ENCODE data around the gene CIC. TPM values are rescaled to one million over a fixed set of nuclear protein-coding genes. Genes with fewer than 3 reads are reported as not detected.

The CIC gene
- total RNA-seq, 1 experiment from 2014 or later = 15.8 TPM

DNA sequence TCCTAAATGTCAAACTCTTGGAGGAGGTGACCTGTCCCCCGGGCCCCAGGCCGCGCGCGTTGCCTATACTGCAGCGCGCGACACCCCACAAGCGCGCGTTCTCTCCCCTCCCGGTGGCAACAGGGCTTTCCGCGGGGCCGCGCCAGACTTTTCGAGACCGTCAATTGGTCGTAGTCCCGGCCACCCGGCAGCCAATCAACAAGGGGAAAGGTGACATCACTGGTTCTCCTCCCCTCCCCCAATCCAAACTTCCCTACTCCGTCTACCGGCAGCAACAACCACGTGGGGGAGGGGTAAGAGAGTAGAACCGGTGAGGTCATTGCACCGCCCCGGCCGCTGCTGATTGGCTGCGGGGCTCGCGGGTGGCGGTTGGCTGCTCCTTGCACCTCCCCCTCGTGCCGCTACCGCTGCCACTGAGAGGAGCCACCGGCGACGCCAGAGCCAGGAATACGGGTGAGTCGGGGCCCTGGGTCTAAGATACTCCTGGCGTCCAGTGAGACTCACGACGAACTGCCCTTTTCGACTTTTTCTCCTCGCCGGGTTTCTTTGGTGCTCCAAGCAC is 829 bp upstream of the CIC start:
- Histone ChIP-seq H3K4me3 (peak overlapping the region; percentile 98), H3K9me3 (no peaks in the 10 kb centered on the region), H3K27me3 (no peaks in the 10 kb centered on the region), H3K36me3 (peaks cover 9% of the 10 kb centered on the region)
- DNase-seq = peak; percentile 99

DNA sequence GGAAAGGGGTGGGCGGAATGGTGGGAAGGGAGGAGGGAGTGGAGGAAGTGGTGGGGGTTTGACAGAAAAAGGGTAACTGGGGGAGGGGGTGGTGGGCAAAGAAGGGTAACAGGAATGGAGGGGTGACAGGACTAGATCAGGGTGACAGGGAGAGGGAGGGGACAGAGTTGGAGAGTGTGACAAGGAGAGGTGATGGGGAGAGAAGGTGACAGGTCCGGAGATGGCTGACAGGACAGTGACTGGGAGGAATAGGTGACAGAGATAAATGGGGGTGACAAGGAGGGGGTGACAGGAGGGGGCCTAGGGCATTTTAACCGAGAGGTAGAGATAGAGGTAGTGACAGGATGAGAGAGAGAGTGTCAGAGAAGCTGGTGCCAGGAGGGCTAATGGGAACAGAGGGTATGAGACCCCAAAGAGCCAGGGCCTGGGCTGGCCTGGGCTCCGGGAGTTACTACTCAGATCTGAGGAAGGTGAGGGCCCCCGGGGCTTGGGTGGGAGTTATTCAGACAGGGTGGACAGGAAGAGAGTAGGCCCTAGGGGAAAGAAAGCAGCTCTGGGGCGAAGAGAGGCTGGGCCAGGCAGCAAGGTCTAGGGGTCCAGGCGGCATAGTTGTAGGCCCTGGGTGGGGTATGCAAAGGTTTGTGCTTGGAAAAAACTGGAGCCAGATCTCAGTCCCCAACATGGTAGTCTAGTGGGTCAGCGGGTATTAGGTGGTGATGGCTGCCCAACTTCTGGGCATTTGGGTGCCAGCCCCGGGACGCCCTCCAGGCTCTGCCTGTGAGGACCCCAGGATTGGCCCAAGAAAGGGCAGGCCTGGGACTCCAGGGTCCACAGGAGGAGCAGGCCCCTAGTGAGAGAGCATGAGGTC is 660 bp downstream of the CIC start:
- Histone ChIP-seq H3K4me3 (peak overlapping the region; percentile 98), H3K36me3 (peaks cover 22% of the 10 kb centered on the region), H3K27me3 (no peaks in the 10 kb centered on the region), H3K9me3 (no peaks in the 10 kb centered on the region)
- DNase-seq = no peak

DNA sequence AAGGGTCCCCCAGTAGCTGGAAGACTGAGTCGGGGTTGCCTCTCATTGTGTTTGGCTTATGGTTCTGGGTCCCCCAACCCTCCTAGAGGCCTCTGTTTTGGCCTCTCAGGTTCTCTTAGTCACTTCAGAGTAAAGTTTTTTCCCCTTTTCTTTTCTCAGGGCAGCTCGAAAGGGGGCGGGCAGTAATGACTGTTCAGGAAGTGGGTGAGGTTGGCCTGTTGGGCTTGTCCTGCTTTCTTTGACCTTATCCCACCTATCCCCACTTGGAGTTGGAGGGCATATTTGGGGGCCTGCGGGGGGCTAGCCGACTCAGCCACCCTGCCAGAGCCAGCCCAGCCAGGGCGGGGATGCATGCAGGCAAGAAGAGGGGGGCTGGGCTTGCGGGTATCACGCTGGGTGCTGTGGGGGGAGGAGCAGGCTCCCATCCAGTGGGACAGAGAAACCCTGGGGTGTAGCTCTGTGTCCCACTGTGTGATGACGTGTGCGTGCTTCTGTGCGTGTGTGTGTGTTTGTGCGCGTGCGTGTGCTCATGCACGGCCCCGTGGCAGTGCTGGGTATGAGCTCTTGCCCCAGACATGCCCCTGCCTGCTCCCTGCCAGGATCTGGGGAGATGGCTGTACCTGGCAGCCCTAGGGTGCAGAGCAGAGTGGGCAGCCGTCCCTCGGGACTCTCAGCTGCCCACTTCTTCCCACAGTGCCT is 1.4 kb downstream of the CIC start:
- Histone ChIP-seq H3K36me3 (peaks cover 29% of the 10 kb centered on the region), H3K4me3 (peak overlapping the region; percentile 98), H3K27me3 (no peaks in the 10 kb centered on the region), H3K9me3 (no peaks in the 10 kb centered on the region)
- DNase-seq = peak; percentile 62

DNA sequence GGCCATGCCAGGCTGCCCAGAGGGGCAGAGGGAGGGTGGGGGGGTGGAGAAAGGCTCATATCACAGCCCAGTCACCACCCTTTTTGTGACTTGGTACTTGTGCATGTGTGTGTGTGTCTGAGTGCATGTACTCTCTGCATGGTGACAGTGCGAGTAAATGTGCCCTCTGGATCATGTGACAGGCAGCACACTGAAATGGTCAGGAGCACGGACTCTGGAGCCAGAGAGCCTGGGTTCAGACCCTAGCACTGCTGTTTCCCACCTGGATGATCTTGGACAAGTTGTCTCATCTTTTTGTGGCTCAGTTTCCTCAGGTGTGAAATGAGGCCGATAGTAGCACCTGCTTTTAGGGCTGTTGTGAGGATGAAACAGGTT is 2.0 kb downstream of the CIC start:
- H3K4me3 ChIP-seq = no peak overlapping the region
- no peak for DNase-seq
- no peaks in the 10 kb centered on the region for H3K27me3 ChIP-seq
- no peaks in the 10 kb centered on the region for H3K9me3 ChIP-seq
- H3K36me3 ChIP-seq = peaks cover 29% of the 10 kb centered on the region

DNA sequence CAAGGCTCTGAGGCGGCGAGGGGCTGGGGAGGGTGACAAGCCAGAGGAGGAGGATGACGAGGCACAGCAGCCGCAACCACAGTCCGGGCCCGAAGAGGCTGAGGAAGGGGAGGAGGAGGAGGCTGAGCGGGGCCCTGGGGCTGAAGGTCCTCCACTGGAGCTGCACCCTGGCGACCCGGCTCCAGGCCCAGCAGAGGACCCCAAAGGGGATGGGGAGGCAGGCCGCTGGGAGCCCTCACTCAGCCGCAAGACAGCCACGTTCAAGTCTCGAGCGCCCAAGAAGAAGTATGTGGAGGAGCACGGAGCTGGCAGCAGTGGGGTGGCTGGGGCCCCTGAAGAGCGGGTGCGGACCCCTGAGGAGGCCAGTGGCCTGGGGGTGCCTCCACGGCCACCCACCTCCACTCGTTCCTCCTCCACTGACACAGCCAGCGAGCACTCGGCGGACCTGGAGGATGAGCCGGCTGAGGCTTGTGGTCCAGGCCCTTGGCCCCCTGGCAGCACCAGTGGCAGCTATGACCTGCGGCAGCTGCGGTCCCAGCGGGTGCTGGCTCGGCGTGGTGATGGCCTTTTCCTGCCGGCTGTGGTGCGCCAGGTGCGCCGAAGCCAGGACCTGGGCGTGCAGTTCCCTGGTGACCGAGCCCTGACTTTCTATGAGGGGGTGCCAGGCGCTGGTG is 2.9 kb downstream of the CIC start:
- Histone ChIP-seq H3K27me3 (no peaks in the 10 kb centered on the region), H3K36me3 (peaks cover 37% of the 10 kb centered on the region), H3K4me3 (no peak overlapping the region), H3K9me3 (no peaks in the 10 kb centered on the region)
- no peak for DNase-seq

DNA sequence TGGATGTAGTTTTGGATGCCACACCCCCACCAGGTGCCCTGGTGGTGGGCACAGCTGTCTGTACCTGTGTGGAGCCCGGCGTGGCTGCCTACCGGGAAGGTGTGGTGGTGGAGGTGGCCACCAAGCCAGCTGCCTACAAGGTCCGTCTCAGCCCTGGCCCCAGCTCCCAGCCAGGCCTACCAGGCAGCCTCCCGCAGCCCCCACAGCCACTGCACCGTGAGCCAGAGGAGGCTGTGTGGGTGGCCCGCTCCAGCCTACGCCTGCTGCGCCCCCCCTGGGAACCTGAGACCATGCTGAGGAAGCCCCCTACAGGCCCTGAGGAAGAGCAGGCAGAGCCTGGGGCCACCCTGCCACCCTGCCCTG is 3.5 kb downstream of the CIC start:
- Histone ChIP-seq H3K27me3 (no peaks in the 10 kb centered on the region), H3K9me3 (no peaks in the 10 kb centered on the region), H3K36me3 (peaks cover 37% of the 10 kb centered on the region), H3K4me3 (no peak overlapping the region)
- DNase-seq = no peak

DNA sequence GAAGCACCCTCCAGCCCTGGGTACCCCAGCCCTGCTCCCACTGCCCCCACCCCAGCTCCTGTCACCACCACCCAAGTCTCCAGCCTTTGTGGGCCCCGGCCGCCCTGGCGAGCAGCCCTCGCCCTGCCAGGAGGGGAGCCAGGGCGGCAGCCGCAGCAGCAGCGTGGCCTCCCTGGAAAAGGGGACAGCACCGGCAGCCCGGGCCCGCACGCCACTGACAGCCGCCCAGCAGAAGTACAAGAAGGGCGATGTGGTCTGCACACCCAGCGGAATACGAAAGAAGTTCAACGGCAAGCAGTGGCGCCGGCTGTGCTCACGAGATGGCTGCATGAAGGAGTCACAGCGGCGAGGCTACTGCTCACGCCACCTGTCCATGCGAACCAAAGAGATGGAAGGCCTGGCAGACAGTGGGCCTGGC is 3.9 kb downstream of the CIC start:
- Histone ChIP-seq H3K9me3 (no peaks in the 10 kb centered on the region), H3K27me3 (no peaks in the 10 kb centered on the region), H3K36me3 (peaks cover 37% of the 10 kb centered on the region), H3K4me3 (no peak overlapping the region)
- DNase-seq = no peak

DNA sequence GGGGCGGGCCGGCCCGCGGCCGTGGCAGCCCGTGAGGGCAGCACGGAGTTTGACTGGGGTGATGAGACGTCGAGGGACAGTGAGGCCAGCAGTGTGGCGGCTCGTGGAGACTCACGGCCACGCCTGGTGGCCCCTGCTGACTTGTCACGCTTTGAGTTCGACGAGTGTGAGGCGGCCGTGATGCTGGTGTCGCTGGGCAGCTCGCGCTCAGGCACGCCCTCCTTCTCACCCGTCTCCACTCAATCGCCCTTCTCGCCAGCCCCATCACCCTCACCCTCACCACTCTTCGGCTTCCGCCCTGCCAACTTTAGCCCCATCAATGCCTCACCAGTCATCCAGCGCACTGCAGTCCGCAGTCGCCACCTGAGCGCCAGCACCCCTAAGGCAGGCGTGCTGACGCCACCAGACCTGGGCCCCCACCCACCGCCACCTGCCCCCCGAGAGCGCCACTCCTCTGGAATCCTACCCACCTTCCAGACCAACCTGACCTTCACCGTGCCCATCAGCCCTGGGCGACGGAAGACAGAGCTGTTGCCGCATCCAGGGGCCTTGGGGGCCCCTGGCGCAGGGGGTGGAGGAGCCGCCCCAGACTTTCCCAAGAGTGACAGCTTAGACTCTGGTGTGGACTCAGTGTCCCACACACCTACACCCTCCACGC is 4.5 kb downstream of the CIC start:
- Histone ChIP-seq H3K9me3 (no peaks in the 10 kb centered on the region), H3K36me3 (peaks cover 37% of the 10 kb centered on the region), H3K27me3 (no peaks in the 10 kb centered on the region), H3K4me3 (no peak overlapping the region)
- no peak for DNase-seq

DNA sequence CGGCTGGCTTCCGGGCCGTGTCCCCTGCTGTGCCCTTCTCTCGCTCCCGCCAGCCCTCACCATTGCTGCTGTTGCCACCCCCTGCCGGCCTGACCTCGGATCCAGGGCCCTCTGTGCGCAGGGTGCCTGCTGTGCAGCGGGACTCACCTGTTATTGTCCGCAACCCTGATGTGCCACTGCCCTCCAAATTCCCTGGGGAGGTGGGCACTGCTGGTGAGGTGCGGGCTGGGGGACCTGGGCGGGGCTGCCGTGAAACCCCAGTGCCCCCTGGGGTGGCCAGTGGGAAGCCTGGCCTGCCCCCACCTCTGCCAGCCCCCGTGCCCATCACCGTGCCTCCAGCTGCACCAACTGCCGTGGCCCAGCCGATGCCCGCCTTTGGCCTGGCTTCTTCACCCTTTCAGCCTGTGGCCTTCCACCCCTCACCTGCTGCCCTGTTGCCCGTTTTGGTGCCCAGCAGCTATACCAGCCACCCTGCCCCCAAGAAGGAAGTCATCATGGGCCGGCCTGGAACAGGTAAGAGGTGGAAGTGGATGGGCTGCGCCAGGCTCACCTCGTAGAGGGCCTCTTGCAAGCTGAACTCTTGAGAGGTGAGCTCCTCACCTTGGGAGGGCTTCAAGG is 5.1 kb downstream of the CIC start:
- Histone ChIP-seq H3K36me3 (peaks cover 37% of the 10 kb centered on the region), H3K27me3 (no peaks in the 10 kb centered on the region)
- no peak for DNase-seq

DNA sequence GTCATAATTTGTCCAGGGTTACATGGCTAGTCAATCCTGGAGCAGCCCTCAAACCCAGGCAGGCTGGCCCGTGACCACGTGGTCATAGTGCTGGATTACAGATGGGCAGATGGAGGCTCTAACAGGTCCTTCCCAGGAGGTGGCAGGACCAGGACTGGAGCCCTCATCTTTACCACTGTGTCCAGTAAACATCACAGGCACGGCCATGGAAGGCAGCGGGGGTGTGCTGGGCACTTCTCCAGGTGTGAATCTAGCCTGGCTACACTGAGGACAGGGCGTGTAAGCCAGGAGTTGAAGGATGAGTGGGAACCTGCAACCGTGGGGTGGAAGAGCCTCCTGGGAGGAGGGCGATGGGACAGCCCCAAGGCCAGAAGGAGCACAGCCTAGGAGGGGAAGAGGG is 6.1 kb downstream of the CIC start:
- H3K4me3 ChIP-seq = no peak overlapping the region
- H3K27me3 ChIP-seq = no peaks in the 10 kb centered on the region
- no peaks in the 10 kb centered on the region for H3K9me3 ChIP-seq
- peaks cover 37% of the 10 kb centered on the region for H3K36me3 ChIP-seq
- no peak for DNase-seq

More for the DNA sequence above, 5.1 kb downstream of the CIC start:
- no peaks in the 10 kb centered on the region for H3K9me3 ChIP-seq
- no peak overlapping the region for H3K4me3 ChIP-seq

DNA sequence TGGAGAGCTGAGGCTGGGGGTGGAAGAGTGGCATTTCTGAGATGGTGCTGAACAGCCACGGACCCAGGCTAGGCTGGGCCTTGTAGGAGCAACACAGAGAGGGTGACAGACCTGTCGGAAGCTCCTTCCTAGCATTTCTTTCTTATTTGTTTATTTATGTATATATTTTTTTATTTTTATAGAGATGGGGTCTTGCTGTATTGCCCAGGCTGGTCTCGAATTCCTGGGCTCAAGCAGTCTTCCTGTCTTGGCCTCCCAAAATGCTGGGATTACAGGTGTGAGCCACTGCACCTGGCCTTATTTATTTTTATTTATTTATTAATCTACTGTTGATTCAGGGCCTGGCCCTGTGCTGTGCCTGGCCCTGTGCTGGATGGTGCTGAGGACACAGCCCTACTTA is 6.5 kb downstream of the CIC start:
- H3K36me3 ChIP-seq = peaks cover 37% of the 10 kb centered on the region
- no peak overlapping the region for H3K4me3 ChIP-seq
- H3K27me3 ChIP-seq = no peaks in the 10 kb centered on the region
- no peaks in the 10 kb centered on the region for H3K9me3 ChIP-seq
- DNase-seq = no peak

DNA sequence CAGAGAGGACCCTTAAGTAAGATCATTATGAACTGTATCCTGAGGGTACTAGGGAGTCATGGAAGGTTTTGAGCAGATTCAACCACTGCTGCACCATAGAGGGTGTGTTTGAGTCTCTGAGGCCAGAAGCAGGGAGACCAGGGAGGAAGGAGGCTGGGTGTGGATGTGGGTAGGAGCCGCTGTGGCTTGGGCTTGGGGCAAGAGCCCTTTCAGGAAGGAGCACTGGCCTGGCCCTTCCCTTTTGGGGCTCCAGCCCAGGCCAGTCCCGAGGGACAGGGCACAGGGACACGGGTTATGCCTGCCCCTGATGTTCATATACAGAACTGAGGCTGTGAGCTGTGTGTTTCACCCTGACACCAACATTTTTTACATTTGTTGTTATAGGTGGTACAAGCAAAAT is 7.2 kb downstream of the CIC start:
- H3K27me3 ChIP-seq = no peaks in the 10 kb centered on the region
- no peaks in the 10 kb centered on the region for H3K9me3 ChIP-seq
- H3K4me3 ChIP-seq = no peak overlapping the region
- no peak for DNase-seq
- H3K36me3 ChIP-seq = peaks cover 37% of the 10 kb centered on the region

DNA sequence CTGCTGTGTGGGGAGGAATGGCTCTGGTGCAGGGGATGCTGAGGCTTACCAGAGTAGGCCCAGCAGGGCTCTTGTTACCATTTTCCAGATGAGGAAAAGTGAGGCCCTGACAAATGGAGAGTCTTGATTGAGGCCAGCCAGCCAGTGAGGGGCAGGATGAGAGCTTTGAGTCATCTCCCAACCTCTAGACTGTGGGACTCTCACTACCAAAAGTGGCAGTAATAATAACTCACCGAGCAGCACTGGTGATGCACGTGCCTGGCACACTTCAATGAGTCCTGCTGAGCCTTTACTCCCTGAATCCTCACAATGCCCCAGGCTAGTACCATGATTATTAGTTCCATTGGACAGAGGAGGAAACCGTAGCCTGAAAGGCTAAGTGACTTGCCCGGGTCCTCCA is 7.8 kb downstream of the CIC start:
- Histone ChIP-seq H3K9me3 (no peaks in the 10 kb centered on the region), H3K36me3 (peaks cover 36% of the 10 kb centered on the region), H3K4me3 (no peak overlapping the region), H3K27me3 (no peaks in the 10 kb centered on the region)
- DNase-seq = peak; percentile 75

DNA sequence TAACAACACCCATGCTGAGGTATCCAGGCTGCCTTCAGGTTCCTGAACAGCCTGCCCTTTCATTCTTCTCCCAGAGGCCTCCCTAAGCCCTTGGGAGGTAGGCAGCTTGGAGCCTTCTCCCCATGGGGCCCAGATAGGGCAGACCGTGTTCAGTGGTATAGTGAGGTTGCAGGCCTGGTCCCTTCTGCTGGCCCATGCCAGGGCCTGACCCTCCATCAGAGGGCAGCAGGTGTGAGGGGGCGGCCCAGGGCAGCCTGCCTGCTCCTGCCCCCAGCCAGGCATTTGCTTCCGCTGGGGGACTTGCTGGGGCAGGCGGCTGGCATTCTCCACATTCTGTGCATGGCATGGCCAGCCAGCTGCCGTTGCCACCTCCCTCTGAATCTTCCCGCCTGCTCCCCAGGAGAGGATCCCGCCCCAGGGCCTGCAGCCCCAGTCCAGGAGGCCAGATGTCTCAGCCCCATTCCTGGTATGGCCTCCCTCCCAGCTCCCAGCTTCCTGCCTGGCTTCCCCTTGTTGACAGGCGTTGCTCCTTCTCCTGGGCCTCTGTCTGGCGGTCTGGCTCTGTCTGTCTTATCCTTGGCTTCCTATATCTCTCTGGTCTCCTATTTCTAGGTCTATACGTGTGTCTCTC is 8.9 kb downstream of the CIC start:
- Histone ChIP-seq H3K27me3 (no peaks in the 10 kb centered on the region), H3K9me3 (no peaks in the 10 kb centered on the region), H3K4me3 (no peak overlapping the region; the same call in 1 of the 2 replicates), H3K36me3 (peaks cover 27% of the 10 kb centered on the region)
- peak; percentile 93 for DNase-seq

DNA sequence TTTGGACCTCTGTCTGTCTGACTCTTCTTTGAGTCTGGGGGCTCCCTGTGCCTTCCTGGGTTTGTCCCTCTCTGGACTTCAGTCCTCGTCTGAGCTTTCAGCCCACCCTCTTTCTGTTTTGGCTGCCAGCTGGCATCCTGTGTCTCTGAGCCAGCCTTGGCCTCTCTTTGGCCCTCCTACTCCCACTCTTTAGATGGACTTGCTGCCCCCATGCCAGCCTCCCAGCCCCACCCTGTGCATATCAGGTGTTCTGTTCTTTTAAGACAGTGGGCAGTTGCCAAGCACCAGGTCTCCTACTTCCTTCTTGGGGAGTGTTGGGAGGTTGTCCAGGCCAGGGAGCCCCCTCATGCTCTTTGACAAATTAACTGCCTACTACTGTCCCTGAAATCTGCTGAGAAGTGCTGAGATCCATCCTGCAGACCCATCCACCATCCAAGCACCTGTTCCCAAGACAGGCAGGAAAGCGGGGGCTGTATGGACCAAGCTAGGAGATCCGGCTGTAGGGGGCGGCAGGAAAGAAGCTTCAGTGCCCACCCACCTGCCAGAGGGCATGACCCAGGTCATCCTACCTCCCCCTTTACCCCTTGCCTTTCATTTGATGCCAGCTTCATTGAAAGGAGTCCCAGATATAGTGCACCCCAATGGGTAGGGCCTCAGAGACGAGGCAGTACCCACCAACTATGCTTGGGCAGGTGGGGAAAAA is 9.6 kb downstream of the CIC start:
- Histone ChIP-seq H3K4me3 (no peak overlapping the region; the same call in 1 of the 2 replicates), H3K9me3 (no peaks in the 10 kb centered on the region), H3K27me3 (no peaks in the 10 kb centered on the region), H3K36me3 (peaks cover 26% of the 10 kb centered on the region)
- peak; percentile 74 for DNase-seq

Data from MG63 (cell line).